ENCODE measurements around the gene SMAD3. TPM values are rescaled to one million over a fixed set of nuclear protein-coding genes. Genes with fewer than 3 reads are reported as not detected.

Gene SMAD3
- total and polyA plus RNA-seq, 2 of the 4 experiments (the other 2 are of a cell fraction) = 71.0 to 177 TPM

DNA sequence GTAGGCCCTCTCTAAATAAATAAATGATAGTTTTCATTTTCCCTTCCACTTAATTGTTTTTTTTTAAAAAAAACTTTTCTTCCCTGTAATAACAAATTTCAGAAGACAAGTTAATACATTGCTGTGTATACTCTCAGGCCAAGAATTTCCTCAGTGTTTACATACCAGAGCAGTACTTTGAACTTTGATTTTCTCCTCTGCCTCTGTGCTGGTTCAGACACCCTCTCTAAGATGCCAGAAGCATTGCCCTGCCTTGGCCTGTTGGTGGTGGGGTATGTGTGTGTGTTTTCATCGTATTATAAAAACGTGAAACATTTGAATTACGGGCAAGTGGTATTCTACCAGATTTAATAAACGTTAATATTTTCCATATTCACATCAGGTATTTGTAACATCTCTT, 70.1 kb downstream of the SMAD3 start (continued):
- TF ChIP-seq CHD1 (IDR thresholded peaks at IDR 0.05; ENCODE audit: low read depth, low read length) (no peak), SMC3 (IDR thresholded peaks at IDR 0.05; ENCODE audit: low read depth, low read length) (peak; percentile 20; the same call in 1 of the 2 replicates), BHLHE40 (IDR thresholded peaks at IDR 0.05; ENCODE audit: low read depth, low read length) (peak; percentile 41; the same call in 1 of the 2 replicates), ELK1 (IDR thresholded peaks at IDR 0.05; ENCODE audit: borderline replicate concordance, low read depth, low read length) (no peak), FOS (IDR thresholded peaks at IDR 0.05; ENCODE audit: low read depth, low read length) (peak; percentile 11; the same call in 1 of the 2 replicates)

DNA sequence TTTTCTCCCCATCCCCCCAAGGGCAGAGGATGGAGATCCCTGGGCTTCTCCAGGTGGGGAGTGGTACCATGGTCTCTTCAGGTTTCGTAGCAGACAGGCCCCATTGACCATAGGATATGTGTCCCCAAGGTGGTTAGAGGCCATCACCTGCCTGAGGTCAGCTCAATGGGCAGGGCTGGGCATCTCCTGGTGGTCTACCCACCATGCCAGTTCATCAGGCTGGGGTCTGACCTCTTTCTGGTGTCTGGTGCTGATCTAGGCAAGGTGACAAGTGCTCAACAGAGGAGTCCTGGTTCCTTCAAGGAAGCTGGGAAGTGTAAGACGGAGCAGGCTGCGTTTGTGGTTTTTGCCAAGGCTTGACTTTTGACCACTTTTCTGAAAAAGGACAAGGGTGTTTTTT, 71.4 kb downstream of the SMAD3 start:
- Histone ChIP-seq H4K20me1 (ENCODE audit: insufficient read depth, low read length) (peaks cover 37% of the 10 kb centered on the region), H3K9me1 (ENCODE audit: insufficient read depth, low read length) (peaks cover 51% of the 10 kb centered on the region), H3K56ac (ENCODE audit: extremely low read depth, insufficient read depth, low read length) (peak overlapping the region; percentile 85), H3K4me3 (ENCODE audit: insufficient read depth, low read depth, low read length) (no peak overlapping the region), H3K4ac (ENCODE audit: low read depth, low read length) (peak overlapping the region; percentile 95), H3K79me1 (ENCODE audit: low read depth in 1 of 2, low read length in 2 of 2) (peaks cover 6 to 88% of the 10 kb centered on the region in 2 experiments), H3K18ac (ENCODE audit: low read depth, low read length) (peak overlapping the region; percentile 78), H3K9me3 (ENCODE audit: control insufficient read depth, insufficient read depth, low read length) (no peaks in the 10 kb centered on the region), H3K14ac (replicated peaks; ENCODE audit: low read depth, low read length) (peak overlapping the region; percentile 98), H4K91ac (ENCODE audit: insufficient read depth, low read depth, low read length) (peak overlapping the region; percentile 99), H2AK5ac (ENCODE audit: low read depth, low read length) (peak overlapping the region; percentile 93), H3K36me3 (ENCODE audit: control insufficient read depth, insufficient read depth, low read length) (peaks cover 23% of the 10 kb centered on the region), H2BK15ac (ENCODE audit: low read depth, low read length) (peak overlapping the region; percentile 64; the same call in 2 of the 3 replicates), H3K4me1 (ENCODE audit: control insufficient read depth, insufficient read depth, low read length) (peaks cover 72% of the 10 kb centered on the region), H3K27me3 (ENCODE audit: control insufficient read depth, insufficient read depth, low read length) (no peaks in the 10 kb centered on the region), H4K5ac (ENCODE audit: low read depth, low read length) (peak overlapping the region; percentile 56), H3K4me2 (ENCODE audit: low read depth, low read length) (peak overlapping the region; percentile 90; the same call in 1 of the 2 replicates), H2BK5ac (ENCODE audit: low read depth, low read length, poor library complexity, severe bottlenecking) (peak overlapping the region; percentile 94), H2BK120ac (ENCODE audit: low read depth, low read length) (peak overlapping the region; percentile 97), H3K27ac (ENCODE audit: insufficient read depth, low read length) (peak overlapping the region; percentile 84), H3K23ac (ENCODE audit: low read depth, low read length) (peak overlapping the region; percentile 97), H4K8ac (ENCODE audit: low read depth in 2 of 2, low read length in 2 of 2) (peak overlapping the region; percentile 82 to 97), H2AFZ (replicated peaks; ENCODE audit: low read length, poor library complexity) (peak overlapping the region; percentile 6), H2BK20ac (ENCODE audit: low read depth, low read length) (peak overlapping the region; percentile 89), H3K9ac (ENCODE audit: low read depth, low read length) (peak overlapping the region; percentile 26; the same call in 1 of the 2 replicates), H2AK9ac (replicated peaks; ENCODE audit: low read depth, low read length, poor library complexity) (no peak overlapping the region)
- BruUV-seq (replicated peaks) = no TSS peak
- DNase-seq = no peak
- intact Hi-C loops (cut with micrococcal nuclease) (no loop called here), in situ Hi-C loops (cut with MboI; ENCODE audit: low sequenced_read_pairs) (no loop called here), dilution Hi-C loops (cut with HindIII; ENCODE audit: low sequenced_read_pairs, unreplicated experiment) (no loop called here)
- ChIA-PET POLR2A (ENCODE audit: unreplicated experiment) (no interaction called here), CTCF (interaction anchor here (0.6 to 0.7 kb wide), 2 partner anchors 42 to 192 kb away, joined by 3 read pairs; no protein-coding TSS in a partner anchor)
- WGBS, 2 experiments (ENCODE audit: extremely low coverage in 2 of 2, insufficient read length in 1 of 2) = no CpG with 5 or more reads among the region's 3 CpGs
- ATAC-seq (ENCODE audit: low read depth) = no peak
- TF ChIP-seq CTCF (conservative IDR thresholded peaks at IDR 0.05; ENCODE audit: low read depth, low read length) (no peak), CHD1 (IDR thresholded peaks at IDR 0.05; ENCODE audit: low read depth, low read length) (no peak), MAZ (IDR thresholded peaks at IDR 0.05; ENCODE audit: borderline replicate concordance, low read depth, low read length) (no peak), MAFK (IDR thresholded peaks at IDR 0.05; ENCODE audit: low read depth, low read length) (no peak), RCOR1 (IDR thresholded peaks at IDR 0.05; ENCODE audit: insufficient replicate concordance, low read length) (no peak), BHLHE40 (IDR thresholded peaks at IDR 0.05; ENCODE audit: low read depth, low read length) (no peak), CEBPB (IDR thresholded peaks at IDR 0.05; ENCODE audit: low read depth, low read length) (no peak), SMC3 (IDR thresholded peaks at IDR 0.05; ENCODE audit: low read depth, low read length) (no peak), NFE2L2 (IDR thresholded peaks at IDR 0.05; ENCODE audit: low read depth, low read length) (no peak), RFX5 (IDR thresholded peaks at IDR 0.05; ENCODE audit: low read depth, low read length) (no peak), MXI1 (IDR thresholded peaks at IDR 0.05; ENCODE audit: borderline replicate concordance, low read depth, low read length) (no peak), RAD21 (IDR thresholded peaks at IDR 0.05; ENCODE audit: low read length) (no peak), POLR2A (IDR thresholded peaks at IDR 0.05; ENCODE audit: low read depth, low read length) (no peak), FOS (IDR thresholded peaks at IDR 0.05; ENCODE audit: low read depth, low read length) (no peak)
